Common myeloid progenitor, CD34-positive (primary cell): ENCODE results near the gene RNASE1.
"Not testable (repeated sequence)": the region's sequence is repeated elsewhere in the genome, so short reads cannot be mapped to it uniquely, and the experiment has no call there.

ENCODE experiments used
- CTCF ChIA-PET: fragments of 350-600 bp; sonication (Branson Sonifier 250); formaldehyde crosslinking; loops from one replicate; lab custom pipeline; 2021; ENCODE audit warnings: antibody characterized with exemption; lab: Charles Lee
- POLR2A ChIA-PET: fragments of 350-600 bp; sonication (Branson Sonifier 250); formaldehyde crosslinking; loops from one replicate; lab custom pipeline; 2021; ENCODE audit warnings: antibody characterized with exemption; lab: Charles Lee
- DNase-seq, 3 donors: peaks; one replicate each; pipeline versions ENCODE4 v3.0.0 to v3.0.0-alpha.2; 2013
- H3K27ac ChIP-seq, 2 experiments: 1 replicate in 1 of 2; 2 replicates in 1 of 2; pipeline ENCODE4 v1.7.0; 2013; ENCODE audit warnings: inconsistent platforms in 2 of 2, low read length in 2 of 2, mild to moderate bottlenecking in 2 of 2, low read depth in 1 of 2, moderate library complexity in 1 of 2; ENCODE audit not compliant: severe bottlenecking in 2 of 2, insufficient read depth in 1 of 2, poor library complexity in 1 of 2
- H3K27me3 ChIP-seq, 5 experiments: replicated peaks in 2 of 5; 1 replicate in 3 of 5; 2 replicates in 2 of 5; pipeline versions ENCODE4 v1.6.1 to v1.7.0; 2013; ENCODE audit warnings: low read length in 4 of 5, mild to moderate bottlenecking in 2 of 5, moderate library complexity in 2 of 5, inconsistent platforms in 1 of 5; ENCODE audit not compliant: insufficient read depth in 5 of 5, control insufficient read depth in 4 of 5
- H3K36me3 ChIP-seq, 4 experiments: 1 replicate in 2 of 4; 2 replicates in 2 of 4; pipeline versions ENCODE4 v1.6.1 to v1.7.0; 2013; ENCODE audit warnings: low read length in 3 of 4, control low read depth in 1 of 4, mild to moderate bottlenecking in 1 of 4; ENCODE audit not compliant: control insufficient read depth in 4 of 4, insufficient read depth in 4 of 4
- H3K4me1 ChIP-seq, 4 experiments: 1 replicate in 3 of 4; 2 replicates in 1 of 4; pipeline versions ENCODE4 v1.6.1 to v1.7.1; 2013; ENCODE audit warnings: low read length in 3 of 4, mild to moderate bottlenecking in 3 of 4, control low read depth in 1 of 4, inconsistent platforms in 1 of 4, moderate library complexity in 1 of 4; ENCODE audit not compliant: control insufficient read depth in 4 of 4, insufficient read depth in 4 of 4; ENCODE audit errors: control extremely low read depth in 1 of 4
- H3K4me3 ChIP-seq, 7 experiments: 1 replicate in 4 of 7; 2 replicates in 3 of 7; pipeline versions ENCODE4 v1.5.1 to v1.7.0; 2013; ENCODE audit warnings: mild to moderate bottlenecking in 7 of 7, low read length in 6 of 7, moderate library complexity in 6 of 7, inconsistent platforms in 2 of 7, low read depth in 2 of 7, control low read depth in 1 of 7; ENCODE audit not compliant: insufficient read depth in 4 of 7, control insufficient read depth in 1 of 7; ENCODE audit errors: extremely low read depth in 1 of 7
- H3K9me3 ChIP-seq, 5 experiments: 1 replicate in 4 of 5; 2 replicates in 1 of 5; pipeline versions ENCODE4 v1.6.1 to v1.7.1; 2013; ENCODE audit warnings: low read length in 4 of 5, mild to moderate bottlenecking in 2 of 5, inconsistent platforms in 1 of 5, low read depth in 1 of 5, moderate library complexity in 1 of 5; ENCODE audit not compliant: control insufficient read depth in 4 of 5, insufficient read depth in 2 of 5; ENCODE audit errors: control extremely low read depth in 1 of 5
- WGBS: methylation state at CpG from one replicate; pipeline ENCODE4 v1.1.5; 2013; ENCODE audit not compliant: insufficient coverage; 5-methylcytosine and 5-hydroxymethylcytosine counted together

Gene RNASE1

DNA sequence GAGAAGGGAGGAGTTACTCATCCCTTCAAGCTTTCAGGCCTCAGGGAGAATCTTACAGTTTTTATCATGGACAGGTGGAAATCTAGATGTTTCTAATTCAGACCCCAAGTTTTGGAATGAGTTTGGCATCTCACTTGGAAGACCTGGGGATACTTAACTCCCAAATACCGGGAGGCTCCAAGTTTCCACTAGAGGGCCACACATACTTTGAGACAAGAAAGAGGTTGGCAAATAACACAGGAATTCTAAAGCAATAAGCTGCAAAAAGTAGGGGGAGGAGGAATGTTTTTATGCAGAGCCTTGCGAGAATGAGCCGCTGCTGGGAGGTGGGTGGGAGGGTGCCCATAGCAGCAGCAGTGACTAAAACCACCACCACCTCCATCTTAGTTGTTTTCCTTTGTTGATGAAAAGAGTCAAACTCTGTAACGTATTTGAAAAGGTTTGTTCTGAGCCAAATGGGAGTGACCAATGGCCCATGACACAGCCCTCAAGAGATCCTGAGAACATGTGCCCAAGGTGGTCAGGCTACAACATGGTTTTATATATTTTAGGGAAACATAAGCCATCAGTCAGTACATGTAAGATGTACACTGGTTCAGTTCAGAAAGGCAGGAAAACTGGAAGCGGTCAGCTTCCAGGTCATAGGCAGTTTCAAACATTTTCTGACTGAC lies 34.2 kb upstream of the RNASE1 start:
- Histone ChIP-seq H3K4me3 (no peak overlapping the region), H3K4me1 (no peaks in the 10 kb centered on the region), H3K9me3 (no peaks in the 10 kb centered on the region), H3K36me3 (no peaks in the 10 kb centered on the region), H3K27ac (no peak overlapping the region), H3K27me3 (no peaks in the 10 kb centered on the region)
- CTCF ChIA-PET = interaction anchor here (1.0 kb wide), 2 partner anchors 12 to 141 kb away, joined by 3 read pairs; no protein-coding TSS in a partner anchor
- no peak for DNase-seq
- POLR2A ChIA-PET = no interaction called here
- 90% methylated on average over 2 of the region's 5 CpGs for WGBS

GRCh38 chr14:20834899-20835298 lies 32.3 kb upstream of the RNASE1 start:
- Histone ChIP-seq H3K4me1 (no peaks in the 10 kb centered on the region), H3K9me3 (no peaks in the 10 kb centered on the region), H3K36me3 (no peaks in the 10 kb centered on the region), H3K4me3 (no peak overlapping the region), H3K27me3 (no peaks in the 10 kb centered on the region), H3K27ac (no peak overlapping the region)
- no peak for DNase-seq
- ChIA-PET POLR2A (no interaction called here), CTCF (no interaction called here)
- WGBS = 88% methylated on average over 2 of the region's 2 CpGs

GRCh38 chr14:20830831-20831230 lies 28.2 kb upstream of the RNASE1 start:
- ChIA-PET POLR2A (interaction anchor here (0.5 kb wide), 1 partner anchor 19 kb away, joined by 3 read pairs; no protein-coding TSS in a partner anchor), CTCF (interaction anchor here (1.5 kb wide), 1 partner anchor 28 kb away, joined by 3 read pairs; the partner anchor contains the start of gene RNASE1)
- H3K36me3 ChIP-seq = no peaks in the 10 kb centered on the region
- peaks cover 0 to 5% (median 0%) of the 10 kb centered on the region in 4 experiments for H3K4me1 ChIP-seq
- H3K27me3 ChIP-seq = no peaks in the 10 kb centered on the region
- no peak overlapping the region for H3K4me3 ChIP-seq
- H3K27ac ChIP-seq = no peak overlapping the region
- DNase-seq = peak in 2 of 3 donors; percentile 20 to 50
- peaks cover 0 to 10% (median 0%) of the 10 kb centered on the region in 5 experiments for H3K9me3 ChIP-seq
- 97% methylated on average over 11 of the region's 12 CpGs for WGBS

GRCh38 chr14:20828024-20828694 lies 25.5 kb upstream of the RNASE1 start:
- H3K4me1 ChIP-seq, H3K27ac ChIP-seq, H3K27me3 ChIP-seq, DNase-seq, H3K4me3 ChIP-seq, H3K36me3 ChIP-seq, POLR2A ChIA-PET: not testable (repeated sequence)
- CTCF ChIA-PET = interaction anchor here (1.9 kb wide), 1 partner anchor 24 kb away, joined by 4 read pairs; no protein-coding TSS in a partner anchor
- 95% methylated on average over 11 of the region's 11 CpGs for WGBS
- H3K9me3 ChIP-seq = peaks cover 0 to 10% (median 0%) of the 10 kb centered on the region in 5 experiments

GRCh38 chr14:20827326-20827725 lies 24.7 kb upstream of the RNASE1 start:
- H3K4me1 ChIP-seq = peaks cover 0 to 5% (median 0%) of the 10 kb centered on the region in 4 experiments
- peaks cover 0 to 10% (median 0%) of the 10 kb centered on the region in 5 experiments for H3K9me3 ChIP-seq
- H3K36me3 ChIP-seq = no peaks in the 10 kb centered on the region
- H3K27me3 ChIP-seq = no peaks in the 10 kb centered on the region
- no peak for DNase-seq
- ChIA-PET CTCF (no interaction called here), POLR2A (no interaction called here)
- H3K27ac ChIP-seq = no peak overlapping the region
- 100% methylated on average over 1 of the region's 3 CpGs for WGBS
- no peak overlapping the region for H3K4me3 ChIP-seq

- H3K4me1 ChIP-seq, H3K27me3 ChIP-seq, CTCF ChIA-PET, DNase-seq, POLR2A ChIA-PET, H3K36me3 ChIP-seq, H3K4me3 ChIP-seq, H3K27ac ChIP-seq: not testable (repeated sequence)
- no CpG with 5 or more reads among the region's 1 CpG for WGBS
- peaks cover 0 to 10% (median 0%) of the 10 kb centered on the region in 5 experiments for H3K9me3 ChIP-seq
These were observed 24.0 kb upstream of the RNASE1 start for GRCh38 chr14:20826666-20827065.

DNA sequence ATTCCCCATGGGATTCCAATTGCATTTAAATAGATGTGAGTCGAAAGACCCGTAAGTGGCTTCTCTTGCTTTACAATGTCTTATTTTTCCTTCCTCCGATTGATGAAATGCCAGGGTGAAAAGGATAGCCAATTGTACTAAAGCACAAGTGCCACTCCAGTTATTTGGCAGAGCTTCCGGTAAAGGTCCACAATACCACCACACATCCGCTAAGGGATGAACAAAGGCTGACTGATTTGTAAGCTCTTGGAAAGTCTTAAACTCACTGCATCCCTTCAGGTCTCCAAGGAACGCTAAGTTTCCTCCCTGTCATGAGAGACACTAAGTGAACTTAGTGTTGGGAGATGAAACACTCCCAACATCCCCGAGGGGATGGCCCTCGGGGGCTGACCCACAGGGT lies 21.2 kb upstream of the RNASE1 start:
- ChIA-PET CTCF (interaction anchor here (0.6 kb wide), 1 partner anchor 173 kb away, joined by 3 read pairs; no protein-coding TSS in a partner anchor), POLR2A (interaction anchor here (0.6 kb wide), 1 partner anchor 20 kb away, joined by 3 read pairs; no protein-coding TSS in a partner anchor)
- peaks cover 0 to 5% (median 0%) of the 10 kb centered on the region in 4 experiments for H3K4me1 ChIP-seq
- no peaks in the 10 kb centered on the region for H3K36me3 ChIP-seq
- no peak overlapping the region for H3K27ac ChIP-seq
- H3K4me3 ChIP-seq = no peak overlapping the region
- H3K9me3 ChIP-seq = peaks cover 0 to 10% (median 0%) of the 10 kb centered on the region in 5 experiments
- no peak for DNase-seq
- no peaks in the 10 kb centered on the region for H3K27me3 ChIP-seq
- 95% methylated on average over 8 of the region's 8 CpGs for WGBS
